GM06990 (cell line): Measurements from ENCODE around the gene TSNAX.

Experiments
- DNase-seq: peaks from one replicate; pipeline ENCODE4 v3.0.0-alpha.2; 2011; ENCODE audit not compliant: insufficient read length; ENCODE audit errors: extremely low read depth
- H3K27me3 ChIP-seq: replicated peaks from 2 replicates; pipeline ENCODE4 v1.6.0; 2011; ENCODE audit warnings: low read length; ENCODE audit not compliant: control insufficient read depth, insufficient read depth
- H3K36me3 ChIP-seq: 2 replicates; pipeline ENCODE4 v1.5.1; 2011; ENCODE audit warnings: low read length; ENCODE audit not compliant: control insufficient read depth, insufficient read depth
- H3K4me3 ChIP-seq: replicated peaks from 2 replicates; pipeline ENCODE4 v1.5.1; 2011; ENCODE audit warnings: low read depth, mild to moderate bottlenecking, control low read depth, low read length
- CTCF ChIP-seq: IDR thresholded peaks from 2 replicates; pipeline ENCODE4 v1.5.1; 2011; ENCODE audit warnings: low read length, control low read depth, mild to moderate bottlenecking, inconsistent platforms; ENCODE audit not compliant: insufficient read depth, poor library complexity, severe bottlenecking

TSNAX gene

GRCh38 chr1:231533240-231533639 is 4.8 kb downstream of the TSNAX start:
- no peak for DNase-seq
- H3K36me3 ChIP-seq, result no peaks in the 10 kb centered on the region; the same call in none of the 2 replicates
- no peaks in the 10 kb centered on the region for H3K27me3 ChIP-seq
- no peak overlapping the region for H3K4me3 ChIP-seq
- TF ChIP-seq CTCF, result no peak

DNA sequence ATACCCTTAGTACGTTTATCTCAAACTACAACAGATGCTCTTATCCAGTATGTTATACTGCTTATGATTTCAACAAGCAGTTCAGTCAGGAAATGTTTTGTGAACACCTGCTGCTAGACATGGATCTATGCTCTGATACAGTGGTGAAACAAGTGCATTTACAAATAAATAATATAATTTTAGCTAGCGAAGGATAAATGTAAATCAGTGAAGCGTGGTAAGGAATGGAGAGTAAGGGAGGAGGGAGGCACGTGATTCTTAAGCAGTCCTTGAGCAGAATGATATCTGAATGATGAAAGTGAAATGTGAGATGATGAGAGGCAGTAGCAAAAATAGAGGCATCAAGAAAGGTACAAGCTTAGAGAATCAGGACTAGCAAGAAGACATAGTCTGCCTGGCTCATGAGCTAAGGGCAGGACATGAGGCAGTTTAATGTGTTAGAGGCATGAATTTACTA is 6.3 kb downstream of the TSNAX start:
- H3K36me3 ChIP-seq, result no peaks in the 10 kb centered on the region; the same call in none of the 2 replicates
- no peaks in the 10 kb centered on the region for H3K27me3 ChIP-seq
- H3K4me3 ChIP-seq, result no peak overlapping the region
- DNase-seq, result no peak
- TF ChIP-seq CTCF, result no peak

GRCh38 chr1:231536099-231536498 is 7.6 kb downstream of the TSNAX start:
- Histone ChIP-seq H3K4me3 (no peak overlapping the region), H3K36me3 (no peaks in the 10 kb centered on the region; the same call in none of the 2 replicates), H3K27me3 (no peaks in the 10 kb centered on the region)
- no peak for DNase-seq
- TF ChIP-seq CTCF, result no peak

GRCh38 chr1:231540847-231541246 is 12.4 kb downstream of the TSNAX start:
- Histone ChIP-seq H3K36me3 (no peaks in the 10 kb centered on the region; the same call in 1 of the 2 replicates), H3K4me3 (no peak overlapping the region), H3K27me3 (no peaks in the 10 kb centered on the region)
- DNase-seq, result no peak
- TF ChIP-seq CTCF, result no peak

DNA sequence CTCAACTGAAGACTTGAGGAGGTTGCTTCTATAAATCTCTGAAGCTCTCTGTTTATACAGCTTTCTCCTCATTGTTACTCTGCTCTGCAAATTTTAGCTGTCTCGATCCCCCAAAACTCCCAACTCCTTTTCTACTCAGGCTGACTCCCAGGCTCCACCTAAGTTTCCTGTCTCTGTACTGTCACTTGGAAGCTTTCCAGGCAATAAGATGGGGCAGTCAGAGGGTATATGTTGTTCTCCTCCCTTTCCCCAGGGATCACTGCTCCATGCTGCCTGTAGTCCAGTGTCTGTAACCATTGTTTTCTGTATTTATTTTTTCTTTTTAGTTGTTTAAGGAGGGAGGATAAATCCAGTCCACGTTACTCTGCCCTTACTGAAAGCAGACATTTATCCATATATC is 13.4 kb downstream of the TSNAX start:
- DNase-seq, result no peak
- Histone ChIP-seq H3K4me3 (no peak overlapping the region), H3K36me3 (no peaks in the 10 kb centered on the region; the same call in 1 of the 2 replicates), H3K27me3 (no peaks in the 10 kb centered on the region)
- no peak for TF ChIP-seq CTCF
